ENCODE data around the gene DACT3.

The DACT3 gene

GRCh38 chr19:46610413-46610775, 50.6 kb downstream of the DACT3 start:
- DNase-seq: no peak

GRCh38 chr19:46609511-46610412, 51.2 kb downstream of the DACT3 start:
- no peak for DNase-seq

DNA sequence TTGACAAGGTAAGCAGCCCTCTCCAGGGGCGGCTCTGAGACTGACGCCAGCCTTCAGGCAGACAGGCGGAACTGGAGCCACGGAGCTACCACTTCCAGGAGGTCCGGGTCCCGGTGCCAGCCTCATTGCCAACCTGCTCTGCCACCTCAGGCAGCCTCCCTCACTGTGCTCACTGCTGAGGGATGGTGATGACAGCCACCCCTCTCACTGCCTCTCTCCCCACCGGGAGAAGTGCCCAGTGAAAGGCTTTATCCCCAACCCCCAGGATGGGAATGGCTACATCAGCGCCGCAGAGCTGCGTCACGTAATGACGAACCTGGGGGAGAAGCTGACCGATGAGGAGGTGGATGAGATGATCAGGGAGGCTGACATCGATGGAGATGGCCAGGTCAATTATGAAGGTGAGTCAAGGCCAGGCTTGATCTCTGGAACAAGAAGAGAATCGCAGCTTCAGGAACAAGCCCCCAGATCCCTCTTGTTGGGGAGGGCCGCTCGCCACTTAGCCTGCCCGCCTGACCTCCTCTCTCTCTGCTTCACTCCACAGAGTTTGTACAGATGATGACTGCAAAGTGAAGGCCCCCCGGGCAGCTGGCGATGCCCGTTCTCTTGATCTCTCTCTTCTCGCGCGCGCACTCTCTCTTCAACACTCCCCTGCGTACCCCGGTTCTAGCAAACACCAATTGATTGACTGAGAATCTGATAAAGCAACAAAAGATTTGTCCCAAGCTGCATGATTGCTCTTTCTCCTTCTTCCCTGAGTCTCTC, 52.2 kb downstream of the DACT3 start:
- no peak for DNase-seq

GRCh38 chr19:46608178-46608577, 52.8 kb downstream of the DACT3 start:
- DNase-seq: no peak

GRCh38 chr19:46607448-46607841, 53.5 kb downstream of the DACT3 start:
- no peak for DNase-seq

DNA sequence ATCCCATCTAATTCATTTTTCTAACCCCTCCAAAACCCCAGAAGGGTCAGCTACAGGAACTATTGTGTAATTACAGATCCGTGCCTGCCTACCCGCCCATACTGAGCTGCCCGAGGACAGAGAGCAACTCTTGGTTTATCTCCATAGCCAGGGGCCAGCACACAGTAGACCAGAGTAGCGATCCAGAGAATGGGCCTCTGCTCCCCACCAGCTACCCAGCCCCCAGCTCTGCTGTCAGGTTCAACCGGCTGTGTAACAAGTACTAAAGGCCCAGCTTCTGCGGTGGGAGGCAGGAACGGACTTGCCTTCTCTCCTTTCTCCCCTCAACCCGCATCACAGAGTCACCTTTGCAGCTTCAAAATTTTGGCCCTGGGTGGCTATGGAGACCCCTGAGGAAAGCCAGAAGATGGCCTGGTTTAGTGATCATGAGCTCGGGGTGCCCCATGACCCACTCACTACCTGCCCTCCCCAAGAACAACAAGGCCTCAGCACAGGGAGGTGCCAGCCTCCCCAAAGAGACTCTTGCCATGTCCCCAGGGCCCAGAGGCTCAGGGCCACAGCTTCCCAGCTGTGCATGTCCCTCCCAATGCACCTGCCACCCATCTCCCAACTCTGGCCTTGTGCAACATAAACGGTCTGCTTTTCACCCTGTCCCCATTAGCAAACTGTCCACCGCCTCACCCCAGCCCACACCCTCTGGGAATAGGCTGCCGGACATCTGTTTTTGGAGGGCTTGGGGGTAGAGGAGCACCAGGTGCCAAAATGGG, 54.1 kb downstream of the DACT3 start:
- no peak for DNase-seq

GRCh38 chr19:46606019-46606418, 55.0 kb downstream of the DACT3 start:
- DNase-seq: no peak

DNA sequence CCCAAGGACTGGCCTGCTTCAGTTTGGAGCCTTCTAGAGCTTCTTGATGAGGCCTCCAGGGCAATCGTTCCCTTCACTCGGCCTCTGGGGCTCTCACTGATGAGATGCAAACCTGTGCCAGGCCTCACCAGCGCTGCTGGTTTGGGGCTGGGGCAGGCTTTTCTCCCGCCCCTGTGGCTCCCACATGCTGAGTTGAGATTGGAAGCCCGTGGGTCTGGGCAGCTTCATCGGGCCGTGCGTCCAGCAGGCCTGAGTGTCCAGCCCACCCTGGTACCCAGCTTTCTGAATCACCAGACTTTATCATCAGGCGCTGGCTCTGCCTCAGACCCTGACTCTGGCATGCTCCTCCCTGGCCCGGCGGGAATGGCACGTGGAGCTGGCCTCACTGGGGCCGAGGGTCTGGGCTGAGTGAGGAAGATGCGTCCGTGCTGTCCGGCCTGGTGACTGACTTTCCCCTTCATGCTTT, 55.6 kb downstream of the DACT3 start:
- no peak for DNase-seq

DNA sequence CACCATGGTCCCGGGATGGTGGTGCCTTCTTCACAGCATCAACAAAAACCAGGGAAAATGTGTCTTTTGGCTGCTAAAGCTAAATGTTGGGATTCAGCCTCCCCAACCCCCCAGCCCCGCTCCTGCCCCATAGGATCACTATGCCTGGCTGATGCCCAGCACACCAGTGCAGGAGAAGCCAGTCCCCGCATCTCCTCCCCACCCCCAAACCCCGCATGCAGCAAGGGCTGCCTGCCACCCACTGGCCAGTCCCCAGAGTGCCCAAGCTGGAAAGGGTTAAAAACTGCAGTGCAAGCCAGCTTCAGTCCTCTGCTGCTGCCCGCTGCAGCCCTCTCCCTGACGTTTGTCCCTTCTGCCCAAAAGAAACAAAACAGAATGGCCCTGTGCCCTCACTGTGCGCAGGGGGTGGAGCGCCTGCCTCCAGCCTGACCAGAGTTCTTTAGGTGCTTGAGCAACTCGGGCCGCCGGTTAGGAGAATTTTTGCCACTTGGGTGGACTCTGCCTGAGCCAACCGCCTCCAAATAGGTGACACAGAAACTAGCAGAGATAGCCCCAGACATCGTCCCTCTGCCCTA, 56.1 kb downstream of the DACT3 start:
- DNase-seq: no peak

- no peak for DNase-seq
These were observed 57.2 kb downstream of the DACT3 start for GRCh38 chr19:46603752-46604231.

GRCh38 chr19:46603195-46603637, 57.8 kb downstream of the DACT3 start:
- no peak for DNase-seq

DNA sequence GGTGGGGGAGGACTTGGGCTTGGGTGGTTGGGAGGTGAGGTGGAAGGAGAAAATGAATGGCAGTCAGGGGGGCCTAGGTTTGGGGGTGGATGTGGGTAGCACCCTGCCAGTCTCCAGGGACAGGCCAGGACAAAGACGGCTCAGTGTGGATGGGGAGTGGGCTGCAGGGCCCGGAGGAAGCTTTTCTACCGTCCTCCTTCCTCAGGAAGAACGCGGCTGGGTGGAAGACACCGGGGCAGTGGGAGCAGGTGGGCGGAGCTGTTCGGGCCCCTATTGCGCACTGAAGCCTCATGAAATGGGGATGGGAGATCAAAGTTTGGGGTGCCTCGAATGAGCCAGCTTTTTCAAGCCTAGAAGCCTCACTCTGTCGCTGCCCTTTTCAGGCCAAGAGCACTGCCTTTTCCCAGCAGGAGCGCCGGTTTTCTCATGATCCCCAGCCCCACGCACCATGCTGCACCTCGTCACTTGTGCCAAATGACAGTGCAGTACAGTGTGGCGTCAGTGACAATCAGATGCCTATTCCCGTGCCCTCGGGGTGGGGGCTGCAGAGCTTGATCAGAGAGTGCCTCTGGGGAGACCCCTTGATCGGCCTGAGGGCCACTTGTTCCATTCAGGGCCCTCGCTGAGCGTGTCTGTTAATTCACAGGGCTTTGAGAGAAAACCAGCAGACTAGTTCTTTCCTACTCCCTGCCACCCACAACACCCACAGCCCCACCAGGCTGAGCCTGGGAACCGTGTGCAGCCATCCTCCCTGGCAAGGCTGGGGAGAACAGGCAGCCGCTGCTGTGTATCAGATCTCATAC, 58.4 kb downstream of the DACT3 start:
- no peak for DNase-seq

GRCh38 chr19:46601318-46602224, 59.4 kb downstream of the DACT3 start, which contains the start of gene CALM3:
Gene CALM3 (plus strand): TSS chr19:46601330. CDS start chr19:46601435, 105 bp downstream.
- no peak for DNase-seq

DNA sequence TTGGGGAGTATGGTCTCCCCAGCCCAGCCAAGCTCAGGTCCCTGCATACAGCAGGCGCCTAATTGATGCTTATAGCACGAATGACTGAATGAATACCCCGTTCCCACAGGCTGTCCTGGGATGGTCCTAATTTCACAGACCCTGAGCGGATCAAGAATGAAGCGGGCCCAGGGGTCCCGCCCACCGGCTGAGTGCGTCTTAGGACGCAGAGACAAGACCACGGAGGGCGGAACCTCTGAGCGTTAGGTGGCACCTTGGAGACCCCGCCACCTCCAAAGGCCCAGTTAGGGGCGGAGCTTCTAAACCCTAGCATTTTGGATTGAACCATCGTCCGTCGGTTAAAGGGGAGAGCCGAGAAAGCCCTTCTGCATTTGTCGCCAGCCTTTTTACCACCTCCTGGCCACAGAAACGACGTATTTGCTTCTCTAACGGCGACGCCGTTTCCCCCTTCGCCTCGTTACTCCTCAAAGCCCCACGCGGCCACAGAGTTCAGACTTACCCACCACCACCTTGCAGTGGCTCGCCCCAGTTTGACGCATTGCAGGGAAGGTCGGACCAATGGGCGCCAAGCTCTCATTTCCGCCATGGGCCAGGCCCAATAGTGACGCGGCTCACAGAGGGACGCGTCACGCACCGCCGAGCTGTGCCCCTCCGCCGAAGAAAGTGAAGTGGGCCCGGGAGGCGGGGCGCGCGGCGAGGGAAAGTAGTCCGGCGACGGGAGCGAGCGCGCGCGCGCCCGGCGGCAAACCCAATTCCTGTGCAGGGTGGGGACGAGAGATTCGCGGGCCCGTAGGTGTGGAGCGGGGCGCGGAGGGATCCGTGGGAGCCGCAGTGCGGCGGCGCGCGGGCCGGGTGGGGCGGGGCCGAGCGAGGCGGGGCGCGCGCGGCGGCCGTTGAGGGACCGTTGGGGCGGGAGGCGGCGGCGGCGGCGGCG, 60.3 kb downstream of the DACT3 start:
- DNase-seq: peak; percentile 93 to 99

GRCh38 chr19:46599716-46600373, 61.1 kb downstream of the DACT3 start:
- no peak for DNase-seq

GRCh38 chr19:46598372-46598917, 62.5 kb downstream of the DACT3 start:
- DNase-seq: no peak

Measured in inflammatory macrophage treated with lipopolysaccharide for 1 hour (primary cell).